Measurements from ENCODE around the gene TBL1X. TPM values are rescaled to one million over a fixed set of nuclear protein-coding genes. Genes with fewer than 3 reads are reported as not detected.
A peak's percentile ranks its signal among the peaks of the same experiment; 100 is the strongest.

The TBL1X gene
- total and polyA plus RNA-seq, 7 donors = 2.0 to 17.6 (median 7.8) TPM

- intact Hi-C loops (cut with DNase I) = no loop called here
- Histone ChIP-seq H3K36me3 (ENCODE audit: insufficient read depth in 1 of 2, low read depth in 1 of 2) (no peaks in the 10 kb centered on the region), H3K27ac (no peak within 1 kb of the TSS), H3K9me3 (no peaks in the 10 kb centered on the region), H3K4me3 (peak within 1 kb of the TSS; percentile 60), H3K4me1 (no peaks in the 10 kb centered on the region), H3K27me3 (ENCODE audit: insufficient read depth in 3 of 3, low read length in 2 of 3) (peaks cover 0 to 49% (median 3%) of the 10 kb centered on the region in 3 donors)
- no peak for TF ChIP-seq CTCF (IDR thresholded peaks at IDR 0.05)
- 0 to 8% (median 1%) methylated on average over 12 to 102 of the region's 132 CpGs for WGBS, 3 donors
- no peak for DNase-seq
- ATAC-seq = no peak
Measured at GRCh38 chrX:9785944-9786797, 321.3 kb downstream of the TBL1X start, which contains the start of gene SHROOM2. Gene SHROOM2, plus strand, starts transcription at chrX:9786429. Its CDS starts 117 bp downstream, at chrX:9786546.

DNA sequence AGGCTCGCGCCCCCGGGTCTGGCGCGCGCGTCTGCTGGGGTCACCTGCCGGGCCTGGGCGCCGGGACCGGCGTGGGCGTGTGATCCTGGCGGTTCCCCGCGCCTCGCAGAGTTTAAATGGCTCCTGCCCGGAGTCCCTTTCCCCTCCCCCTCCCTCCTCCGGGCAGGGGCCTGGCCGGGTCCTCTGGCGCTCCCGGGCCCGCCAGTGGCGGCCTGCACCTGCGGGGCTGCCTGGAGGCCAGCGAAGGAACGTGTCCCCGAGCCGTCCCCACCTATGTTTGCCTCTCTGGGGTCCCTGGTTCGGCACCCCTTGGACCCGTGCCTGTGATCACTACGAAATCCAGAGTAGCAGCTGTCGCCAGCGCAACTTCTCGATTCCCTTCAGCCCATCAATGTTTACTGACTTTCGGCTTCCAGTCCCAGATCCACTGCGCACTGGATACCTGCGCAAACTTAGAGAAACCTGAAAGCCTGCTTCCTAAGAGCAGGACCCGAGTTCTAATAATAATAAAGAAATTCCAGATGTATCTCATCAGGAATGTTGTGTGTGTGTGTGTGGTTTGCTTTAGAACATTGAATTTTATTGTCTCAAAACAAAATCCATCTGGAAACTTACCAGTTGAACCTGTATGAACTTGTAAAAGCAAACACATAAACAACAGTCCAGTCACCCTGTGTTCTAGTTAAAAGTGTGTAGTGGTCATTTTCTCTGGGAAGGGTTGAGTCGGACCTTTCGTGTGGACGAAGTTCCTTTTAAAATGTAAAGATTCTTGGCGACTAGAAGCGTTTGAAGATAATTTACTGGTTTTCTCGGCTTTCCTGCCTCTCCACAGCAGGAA, 322.2 kb downstream of the TBL1X start:
- no peak for TF ChIP-seq CTCF (IDR thresholded peaks at IDR 0.05)
- no peak for ATAC-seq

GRCh38 chrX:9788911-9789310, 324.1 kb downstream of the TBL1X start:
- intact Hi-C loops (cut with DNase I) = no loop called here
- H3K4me3 ChIP-seq = no peak overlapping the region
- 41 to 64% (median 58%) methylated on average over 2 of the region's 2 CpGs for WGBS, 3 donors
- no peak overlapping the region for H3K27ac ChIP-seq
- no peaks in the 10 kb centered on the region for H3K9me3 ChIP-seq
- DNase-seq (no peak), ATAC-seq (no peak)
- no peaks in the 10 kb centered on the region for H3K4me1 ChIP-seq
- no peak for TF ChIP-seq CTCF (IDR thresholded peaks at IDR 0.05)
- no peaks in the 10 kb centered on the region for H3K36me3 ChIP-seq (ENCODE audit: insufficient read depth in 1 of 2, low read depth in 1 of 2)
- H3K27me3 ChIP-seq (ENCODE audit: insufficient read depth in 3 of 3, low read length in 2 of 3) = peaks cover 0 to 49% (median 3%) of the 10 kb centered on the region in 3 donors

More for the DNA sequence above, 322.2 kb downstream of the TBL1X start:
- intact Hi-C loops (cut with DNase I) = no loop called here
- DNase-seq = no peak
- WGBS, 3 donors = 7 to 16% (median 13%) methylated on average over 21 to 40 of the region's 45 CpGs
- Histone ChIP-seq H3K27ac (no peak overlapping the region), H3K27me3 (ENCODE audit: insufficient read depth in 3 of 3, low read length in 2 of 3) (peaks cover 0 to 49% (median 3%) of the 10 kb centered on the region in 3 donors), H3K4me1 (no peaks in the 10 kb centered on the region), H3K9me3 (no peaks in the 10 kb centered on the region), H3K36me3 (ENCODE audit: insufficient read depth in 1 of 2, low read depth in 1 of 2) (no peaks in the 10 kb centered on the region), H3K4me3 (peak overlapping the region; percentile 60)

- no peak for TF ChIP-seq CTCF (IDR thresholded peaks at IDR 0.05)
- no peak overlapping the region for H3K27ac ChIP-seq
- ATAC-seq = no peak
- no peak overlapping the region for H3K4me3 ChIP-seq
- DNase-seq = no peak
- H3K27me3 ChIP-seq (ENCODE audit: insufficient read depth in 3 of 3, low read length in 2 of 3) = peaks cover 0 to 46% (median 3%) of the 10 kb centered on the region in 3 donors
- intact Hi-C loops (cut with DNase I) = no loop called here
- no peaks in the 10 kb centered on the region for H3K4me1 ChIP-seq
- H3K9me3 ChIP-seq = no peaks in the 10 kb centered on the region
- H3K36me3 ChIP-seq (ENCODE audit: insufficient read depth in 1 of 2, low read depth in 1 of 2) = no peaks in the 10 kb centered on the region
- 49 to 85% (median 77%) methylated on average over 4 to 5 of the region's 5 CpGs for WGBS, 3 donors
Measured at GRCh38 chrX:9789555-9789954, 324.7 kb downstream of the TBL1X start.
